HCT116 (cell line): ENCODE results near the gene RPL35. TPM values are rescaled to one million over a fixed set of nuclear protein-coding genes. Genes with fewer than 3 reads are reported as not detected.

Experiments used
- ATAC-seq: fragments of 200-7000 bp; cut with Tn5 transposase; 2 replicates; pipeline ENCODE4 v1.9.1; 2020; ENCODE audit warnings: mild to moderate bottlenecking, moderate library complexity
- BruUV-seq: library from RNA; stranded (reverse); fragments of 400-500 nt; replicated peaks from 2 replicates; lab custom pipeline; 2021; lab: Mats Ljungman, UMichigan
- CTCF ChIA-PET: fragments of 300-600 bp; sonication (Branson Sonifier 250); formaldehyde crosslinking; loops from one replicate; lab custom pipeline; 2021; ENCODE audit warnings: antibody characterized with exemption; lab: Charles Lee
- POLR2A ChIA-PET: fragments of 300-600, 350-600 bp; sonication (Branson Sonifier 250); formaldehyde crosslinking; loops from one replicate; lab custom pipeline; 2021; ENCODE audit warnings: antibody characterized with exemption; lab: Charles Lee
- RAD21 ChIA-PET, 2 experiments: fragments of 300-600 bp; sonication (Branson Sonifier 250); formaldehyde crosslinking; loops; one replicate each; lab custom pipeline; 2023; ENCODE audit warnings: low total read pairs in 2 of 2; ENCODE audit not compliant: uncharacterized antibody in 2 of 2, unreplicated experiment in 2 of 2, low non-redundant PET in 1 of 2; lab: Charles Lee
- DNase-seq: peaks from one replicate; pipeline ENCODE4 v3.0.0-alpha.2; 2010; ENCODE audit warnings: low read depth, low spot score
- H2AFZ ChIP-seq: fragments of 200-600 bp; shearing (Covaris generic), sonication (generic); 2 replicates; pipeline ENCODE4 v1.6.1; 2017; ENCODE audit warnings: low read depth, mixed run types, mixed read lengths, antibody characterized with exemption, low read length; ENCODE audit not compliant: poor library complexity, severe bottlenecking
- H3K27ac ChIP-seq: 2 replicates; pipeline ENCODE4 v1.5.1; 2012; ENCODE audit warnings: low read depth, low read length
- H3K27me3 ChIP-seq: fragments of 200-600 bp; sonication (generic); 2 replicates; pipeline ENCODE4 v1.6.1; 2016; ENCODE audit warnings: mixed run types, low read length, mixed read lengths; ENCODE audit not compliant: insufficient read depth
- H3K36me3 ChIP-seq, 2 experiments: fragments of 200-500 bp in 1 of 2; fragments of 200-600 bp in 1 of 2; sonication (Bioruptor generic) in 1 of 2; sonication (generic) in 1 of 2; 2 replicates each; pipeline versions ENCODE4 v1.5.1 to v1.6.1; 2014 to 2016; ENCODE audit warnings: low read length in 2 of 2, inconsistent platforms in 1 of 2, mixed read lengths in 1 of 2, mixed run types in 1 of 2; ENCODE audit not compliant: insufficient read depth in 2 of 2, control insufficient read depth in 1 of 2
- H3K4me1 ChIP-seq, 2 experiments: fragments of 200-600 bp in 1 of 2; sonication (generic) in 1 of 2; 2 replicates each; pipeline versions ENCODE4 v1.5.1 to v1.6.1; 2012 to 2017; ENCODE audit warnings: low read length in 2 of 2, inconsistent platforms in 1 of 2, mild to moderate bottlenecking in 1 of 2, mixed read lengths in 1 of 2, mixed run types in 1 of 2, moderate library complexity in 1 of 2; ENCODE audit not compliant: insufficient read depth in 2 of 2, control insufficient read depth in 1 of 2
- H3K4me2 ChIP-seq: fragments of 200-600 bp; sonication (generic); 2 replicates; pipeline ENCODE4 v1.6.1; 2017; ENCODE audit warnings: mixed run types, low read length, mixed read lengths
- H3K4me3 ChIP-seq, 2 experiments: fragments of 200-600 bp in 1 of 2; sonication (generic) in 1 of 2; replicated peaks in 1 of 2; 2 replicates each; pipeline ENCODE4 v1.5.1; 2011 to 2016; ENCODE audit warnings: low read length in 2 of 2, control low read depth in 1 of 2, low read depth in 1 of 2, mild to moderate bottlenecking in 1 of 2, mixed read lengths in 1 of 2, mixed run types in 1 of 2
- H3K79me2 ChIP-seq: fragments of 200-600 bp; sonication (generic); 2 replicates; pipeline ENCODE4 v1.6.1; 2017; ENCODE audit warnings: mild to moderate bottlenecking, mixed run types, low read length, moderate library complexity, mixed read lengths; ENCODE audit not compliant: insufficient read depth
- H3K9ac ChIP-seq: fragments of 200-600 bp; sonication (generic); 2 replicates; pipeline ENCODE4 v1.6.1; 2016; ENCODE audit warnings: low read length, mixed read lengths
- H3K9me2 ChIP-seq: fragments of 200-600 bp; sonication (generic), shearing (Covaris generic); 2 replicates; pipeline ENCODE4 v1.6.1; 2017; ENCODE audit warnings: mixed run types, mild to moderate bottlenecking, moderate library complexity; ENCODE audit not compliant: insufficient read depth
- H3K9me3 ChIP-seq, 2 experiments: fragments of 200-500 bp in 1 of 2; fragments of 200-600 bp in 1 of 2; sonication (Bioruptor generic) in 1 of 2; sonication (generic) in 1 of 2; 2 replicates each; pipeline ENCODE4 v1.6.1; 2014 to 2017; ENCODE audit warnings: low read length in 2 of 2, mixed read lengths in 2 of 2, inconsistent platforms in 1 of 2, low read depth in 1 of 2, mild to moderate bottlenecking in 1 of 2, mixed run types in 1 of 2, moderate library complexity in 1 of 2; ENCODE audit not compliant: control insufficient read depth in 1 of 2, insufficient read depth in 1 of 2
- H4K20me1 ChIP-seq: fragments of 200-600 bp; sonication (generic), shearing (Covaris generic); 2 replicates; pipeline ENCODE4 v1.6.1; 2017; ENCODE audit warnings: mixed run types, mild to moderate bottlenecking, moderate library complexity; ENCODE audit not compliant: insufficient read depth
- CEBPB ChIP-seq: IDR thresholded peaks from 2 replicates; pipeline ENCODE4 v1.6.1; 2012; ENCODE audit warnings: low read depth
- CTCF ChIP-seq, 3 experiments: fragments of 200-600 bp in 1 of 3; sonication (generic) in 1 of 3; IDR thresholded peaks in 2 of 3; conservative IDR thresholded peaks in 1 of 3; 2 replicates each; pipeline ENCODE4 v1.5.1; 2012 to 2017; ENCODE audit warnings: low read depth in 2 of 3, low read length in 2 of 3, antibody characterized with exemption in 1 of 3, borderline replicate concordance in 1 of 3, control low read depth in 1 of 3, mild to moderate bottlenecking in 1 of 3, mixed read lengths in 1 of 3, mixed run types in 1 of 3, moderate library complexity in 1 of 3; ENCODE audit not compliant: insufficient read depth in 1 of 3
- EGR1 ChIP-seq: IDR thresholded peaks from 2 replicates; pipeline ENCODE4 v1.6.1; 2012; ENCODE audit warnings: low read depth
- ELF1 ChIP-seq: IDR thresholded peaks from 2 replicates; pipeline ENCODE4 v1.6.1; 2012; ENCODE audit warnings: low read depth, borderline replicate concordance
- JUND ChIP-seq: IDR thresholded peaks from 2 replicates; pipeline ENCODE4 v1.6.1; 2012
- POLR2A ChIP-seq: IDR thresholded peaks from 2 replicates; pipeline ENCODE4 v1.7.0; 2011; ENCODE audit warnings: borderline replicate concordance; ENCODE audit not compliant: insufficient read depth, insufficient read length; ENCODE audit errors: extremely low read depth
- RAD21 ChIP-seq: IDR thresholded peaks from 2 replicates; pipeline ENCODE4 v1.6.1; 2012; ENCODE audit warnings: low read depth, mild to moderate bottlenecking
- SRF ChIP-seq: IDR thresholded peaks from 2 replicates; pipeline ENCODE4 v1.6.1; 2012; ENCODE audit warnings: low read depth
- YY1 ChIP-seq: IDR thresholded peaks from 2 replicates; pipeline ENCODE4 v1.6.1; 2011; ENCODE audit warnings: low read length, low read depth, moderate library complexity, mild to moderate bottlenecking; ENCODE audit not compliant: insufficient replicate concordance; ENCODE audit errors: extremely low read depth
- ZBTB33 ChIP-seq: IDR thresholded peaks from 2 replicates; pipeline ENCODE4 v1.6.1; 2011; ENCODE audit warnings: mild to moderate bottlenecking, low read length, moderate library complexity; ENCODE audit not compliant: insufficient replicate concordance; ENCODE audit errors: extremely low read depth
- ZFX ChIP-seq: fragments of 450-650 bp; IDR thresholded peaks from 2 replicates; pipeline ENCODE4 v1.6.1; 2017
- ZNF274 ChIP-seq: fragments of 200-500 bp; sonication (Bioruptor generic); IDR thresholded peaks from 2 replicates; pipeline ENCODE4 v1.6.1; 2014; ENCODE audit warnings: mild to moderate bottlenecking, low read depth, low read length, inconsistent platforms
- intact Hi-C: fragments of 100-400 bp; cut with micrococcal nuclease; formaldehyde crosslinking; loops from 2 replicates; pipeline ENCODE4 v1.10.0; 2022
- total RNA-seq: library from RNA; stranded (reverse); gene quantifications from one replicate; pipeline ENCODE4 v1.2.1, GENCODE V29; 2021; ENCODE audit not compliant: unreplicated experiment

RPL35 gene
- total RNA-seq, 1 experiment from 2014 or later, result 1,754 TPM

GRCh38 chr9:124814164-124814535 is 47.6 kb downstream of the RPL35 start:
- no peak overlapping the region for H2AFZ ChIP-seq
- TF ChIP-seq POLR2A, result no peak
- no peak for TF ChIP-seq JUND
- TF ChIP-seq SRF, result no peak
- no peak for TF ChIP-seq ZFX
- TF ChIP-seq ELF1, result no peak
- no peak for TF ChIP-seq EGR1
- TF ChIP-seq YY1, result no peak
- no peak for TF ChIP-seq CEBPB
- no peak for TF ChIP-seq RAD21
- no peak for TF ChIP-seq CTCF (IDR thresholded peaks at IDR 0.05 in 2 of 3, conservative IDR thresholded peaks at IDR 0.05 in 1 of 3; ENCODE audit: borderline replicate concordance in 1 of 3, insufficient read depth in 1 of 3, low read depth in 2 of 3, low read length in 2 of 3)
- no peak for TF ChIP-seq ZNF274
- TF ChIP-seq ZBTB33, result no peak
- TF ChIP-seq, all 23 proteins: peak for 0
- RAD21 ChIA-PET, result no interaction called here
- Histone ChIP-seq H3K36me3 (no peaks in the 10 kb centered on the region), H3K27ac (no peak overlapping the region), H3K4me3 (no peak overlapping the region), H3K4me1 (peaks cover 58 to 74% of the 10 kb centered on the region in 2 experiments), H3K9ac (no peak overlapping the region), H3K9me3 (no peaks in the 10 kb centered on the region), H3K27me3 (no peaks in the 10 kb centered on the region), H3K9me2 (no peaks in the 10 kb centered on the region), H4K20me1 (no peaks in the 10 kb centered on the region), H3K4me2 (peak overlapping the region; percentile 98; the same call in 1 of the 2 replicates), H3K79me2 (no peaks in the 10 kb centered on the region)
- CTCF ChIA-PET, result interaction anchor here (0.6 to 2.6 kb wide), 4 partner anchors 18 to 39 kb away, joined by 3 to 15 read pairs (median 6); partner anchors contain the start of gene WDR38
- no TSS peak for BruUV-seq
- intact Hi-C loops, result no loop called here
- ATAC-seq (no peak), DNase-seq (no peak)
- POLR2A ChIA-PET, result interaction anchor here (1.1 kb wide), 1 partner anchor 427 kb away, joined by 3 read pairs; the partner anchor contains the start of gene HSPA5
